A375 (cell line): Measurements from ENCODE around the gene ITIH4. TPM values are rescaled to one million over a fixed set of nuclear protein-coding genes. Genes with fewer than 3 reads are reported as not detected.

Experiments
- small RNA-seq: library from RNA; depleted of rRNA; stranded (forward); fragments of <200 nt; gene quantifications from one replicate; pipeline ENCODE3, GENCODE V24; 2014
- total RNA-seq: library from RNA; depleted of rRNA; stranded (reverse); fragments of >200 nt; shearing (Covaris generic); gene quantifications from 2 replicates; pipeline ENCODE4 v1.2.3, GENCODE V29; 2014; rRNA removed

ITIH4 gene
- total RNA-seq, result 2.3 and 2.7 TPM in 2 replicates

DNA sequence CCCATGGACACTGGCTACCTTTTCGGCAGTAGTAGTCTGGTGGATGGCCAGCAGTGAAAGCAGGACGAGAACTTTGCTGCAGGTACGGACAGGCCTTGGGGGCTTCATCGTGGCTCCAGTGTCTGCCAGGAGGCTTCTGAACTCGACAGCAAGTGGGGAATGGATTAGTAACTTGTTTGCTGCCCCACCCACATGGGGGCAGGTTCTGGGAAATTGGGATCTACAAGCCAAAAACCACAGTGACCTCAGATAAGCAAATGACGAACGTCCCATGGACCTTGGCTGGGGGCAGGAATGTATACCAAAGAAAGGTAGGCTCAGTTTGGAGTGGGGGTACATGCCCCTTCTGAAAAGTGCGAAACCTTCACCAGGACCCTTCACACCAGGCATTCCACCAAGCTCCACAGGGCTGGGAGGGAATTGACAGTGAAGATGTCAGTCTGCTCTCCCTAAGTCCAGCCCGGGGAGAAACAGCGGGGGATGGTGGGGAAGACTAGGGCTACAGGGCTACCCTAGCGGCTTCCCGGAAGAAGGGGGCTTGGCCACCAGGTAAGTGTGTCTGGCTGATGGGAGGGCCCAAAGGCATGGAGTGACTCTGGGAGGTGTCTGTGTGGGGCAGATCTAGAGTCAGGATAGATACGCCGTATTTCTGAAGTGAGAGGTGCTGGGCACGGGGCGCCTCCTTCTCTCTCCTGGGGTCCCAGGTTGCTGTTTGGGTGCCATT lies at the start of gene ITIH4:
Gene ITIH4, minus strand, starts transcription at position 138 of the 724 bp plus-strand sequence. Its CDS starts 30 bp downstream, at position 108.

DNA sequence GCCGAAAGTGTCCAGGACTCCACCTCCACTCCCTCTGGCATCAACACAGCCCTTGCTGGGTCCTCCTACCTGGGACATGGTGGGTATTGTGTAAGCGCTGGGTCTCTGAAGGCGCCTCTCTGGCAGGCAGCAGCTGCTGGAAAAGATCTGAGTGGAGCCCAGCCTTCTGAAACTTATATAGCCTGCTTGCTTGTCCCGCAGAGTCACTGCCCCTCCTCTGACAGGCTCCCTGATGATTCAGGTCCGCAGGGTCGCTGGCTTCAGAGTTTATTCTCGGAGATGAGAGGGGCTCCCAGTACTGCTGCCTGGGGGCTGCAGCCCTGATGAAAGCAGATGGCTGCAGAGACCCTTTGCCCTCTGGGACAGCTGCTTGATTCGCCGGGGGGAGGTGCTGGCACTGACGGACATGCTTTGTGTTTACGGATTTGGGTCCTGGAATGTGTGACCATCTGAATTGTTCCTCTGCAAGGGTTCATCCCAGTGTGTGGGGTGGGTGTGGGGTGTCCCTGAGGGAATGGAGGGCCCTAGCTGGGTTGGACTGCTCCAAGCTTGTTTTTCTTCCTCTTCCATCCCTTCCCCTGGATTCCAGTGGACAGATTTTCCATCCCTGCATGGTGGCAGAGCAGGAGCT lies 4.5 kb upstream of the ITIH4 start, which contains the start of gene MUSTN1:
Gene MUSTN1, minus strand, starts transcription at position 149 of the 631 bp plus-strand sequence. Its CDS starts 71 bp downstream, at position 78.

DNA sequence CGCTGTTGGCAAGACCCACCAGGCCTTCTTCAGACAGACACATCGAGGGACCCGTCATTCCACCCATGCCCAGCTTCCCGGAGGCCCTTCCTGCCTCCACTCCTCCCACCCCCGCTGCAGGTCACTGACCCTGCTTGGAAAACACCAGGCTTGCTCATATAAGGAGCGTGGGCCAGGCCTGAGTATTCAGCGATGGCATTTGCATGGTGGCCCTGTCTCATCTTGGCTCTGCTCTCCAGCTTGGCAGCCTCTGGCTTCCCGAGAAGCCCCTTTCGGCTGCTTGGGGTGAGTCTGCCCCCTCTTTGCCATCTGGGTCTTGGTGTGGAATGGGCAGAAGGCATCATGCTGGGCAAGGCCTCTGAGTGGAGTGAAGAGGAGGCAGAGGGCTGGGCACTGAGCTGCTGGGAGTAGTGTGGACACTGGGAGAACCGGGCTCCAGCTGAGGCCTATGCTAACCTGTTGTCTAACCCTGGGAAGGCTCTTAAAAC lies 35.8 kb downstream of the ITIH4 start, which contains the start of gene ITIH3:
Gene ITIH3, plus strand, starts transcription at position 185 of the 488 bp plus-strand sequence. Its CDS starts 8 bp downstream, at position 193.

DNA sequence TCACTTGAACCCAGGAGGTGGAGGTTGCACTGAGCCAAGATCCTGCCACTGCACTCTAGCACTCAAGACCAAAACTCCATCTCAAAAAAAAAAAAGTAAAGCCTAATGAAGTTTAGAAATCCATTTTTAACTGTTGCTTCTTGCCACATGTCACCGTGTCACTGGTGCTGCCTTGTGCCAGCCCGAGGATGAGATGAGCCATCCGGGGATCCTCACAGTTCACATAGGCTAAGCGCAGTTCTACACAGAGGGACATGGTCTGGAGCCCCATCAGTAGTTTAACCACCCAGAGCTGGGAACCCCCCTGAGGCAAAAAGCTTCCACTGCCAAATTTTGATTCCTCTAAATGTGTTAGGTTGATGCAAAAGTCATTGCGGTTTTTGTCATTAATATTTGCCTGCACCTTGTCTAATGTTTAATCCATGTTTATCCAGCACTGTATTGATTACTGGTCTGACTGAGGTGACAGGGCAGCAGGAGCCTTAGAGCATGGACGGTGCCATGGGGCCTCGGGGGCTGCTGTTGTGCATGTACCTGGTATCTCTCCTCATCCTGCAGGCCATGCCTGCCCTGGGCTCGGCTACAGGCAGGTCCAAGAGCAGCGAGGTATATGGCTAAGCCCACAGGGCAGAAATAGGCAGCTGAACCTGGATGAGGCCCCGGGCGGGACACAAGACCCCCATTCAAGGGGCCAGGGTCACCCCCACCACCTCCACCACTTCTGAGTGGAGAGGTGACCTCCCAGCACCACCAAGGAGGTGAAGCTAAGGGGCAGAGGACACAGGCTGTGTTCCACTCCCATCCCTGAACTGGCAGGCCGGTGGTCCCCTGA lies 53.1 kb downstream of the ITIH4 start, which contains the start of gene ITIH1:
Gene ITIH1, plus strand, starts transcription at position 473 of the 832 bp plus-strand sequence. Its CDS starts 17 bp downstream, at position 490.

DNA sequence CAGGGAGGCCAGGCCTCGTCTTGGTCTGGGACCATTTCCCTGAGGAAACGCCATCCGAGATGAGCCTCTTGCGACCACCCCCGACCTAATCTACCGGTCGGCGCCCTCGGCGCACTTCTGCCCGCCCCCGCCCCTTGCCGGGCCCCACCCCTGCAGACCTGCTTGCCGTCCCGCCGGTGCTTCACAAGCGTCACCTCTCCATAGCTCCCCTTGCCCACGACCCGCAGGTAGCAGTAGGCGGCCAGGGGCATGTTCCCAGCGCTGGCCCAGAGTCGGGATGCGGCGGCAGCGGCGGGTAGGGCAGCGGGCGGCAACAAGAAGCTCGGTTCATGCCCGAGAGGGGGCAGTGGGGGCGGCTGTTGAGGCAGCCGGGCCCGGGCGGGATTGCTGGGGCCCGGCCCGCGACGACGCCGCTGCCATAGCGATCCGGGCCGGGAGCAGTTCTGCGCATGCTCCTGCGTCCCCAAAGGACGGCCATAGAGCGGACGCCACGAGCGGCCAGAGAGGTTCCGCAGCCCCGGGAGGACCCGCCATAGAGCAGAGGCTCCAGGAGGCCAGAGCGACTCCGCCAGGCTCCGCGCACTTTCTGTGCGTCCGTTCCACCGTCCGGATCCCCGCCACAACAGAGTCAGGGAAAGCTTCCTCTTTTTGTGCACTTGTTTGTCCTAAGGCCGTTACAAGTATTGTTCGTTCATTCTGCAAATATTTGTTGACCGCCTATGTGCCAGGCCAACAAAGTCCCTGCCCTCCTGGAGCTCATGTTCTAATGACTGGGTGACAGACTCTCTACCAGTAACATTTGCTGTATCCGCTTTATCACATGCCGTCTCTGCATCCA lies 59.8 kb downstream of the ITIH4 start, which contains the start of gene NEK4:
Gene NEK4, minus strand, starts transcription at position 445 of the 838 bp plus-strand sequence. Its CDS starts 194 bp downstream, at position 251.

Small RNA genes within 50 kb of the gene (small RNA-seq; reads per million reads assigned to genes)
- gene MIR8064, result not detected
- gene MUSTN1, result not detected

Other genes with a start within 250 kb of the ITIH4 start
- 35.8 and 45.3 TPM in 2 replicates for gene PBRM1, start 144.8 kb downstream of the ITIH4 start, total RNA-seq
- gene GNL3, start 144.6 kb downstream of the ITIH4 start, total RNA-seq, result 286 and 339 TPM in 2 replicates
- 68.8 and 79.7 TPM in 2 replicates for gene GLT8D1, start 124.9 kb downstream of the ITIH4 start, total RNA-seq
- gene SPCS1, start 124.6 kb downstream of the ITIH4 start, total RNA-seq, result 121 and 129 TPM in 2 replicates
- 19.0 and 23.7 TPM in 2 replicates for gene NEK4, start 59.7 kb downstream of the ITIH4 start, total RNA-seq
- gene ITIH1, start 53.1 kb downstream of the ITIH4 start, total RNA-seq, result not detected in 2 replicates
- 0.05 TPM in 1 of 2 replicates, not detected in the other for gene ITIH3, start 35.9 kb downstream of the ITIH4 start, total RNA-seq
- gene MUSTN1, start 4.3 kb upstream of the ITIH4 start, total RNA-seq, result not detected in 2 replicates
- gene STIMATE, start 66.9 kb upstream of the ITIH4 start, total RNA-seq, result 12.1 and 19.5 TPM in 2 replicates
- gene SFMBT1, start 215.4 kb upstream of the ITIH4 start, total RNA-seq, result 7.2 and 9.4 TPM in 2 replicates